Motor neuron (in vitro differentiated cells): ENCODE data around the gene MACROD2. TPM values are rescaled to one million over a fixed set of nuclear protein-coding genes. Genes with fewer than 3 reads are reported as not detected.

Experiments
- ATAC-seq, 8 experiments: fragments of 200-7000 bp; cut with Tn5 transposase; replicated peaks in 6 of 8; 2 replicates each; pipeline ENCODE4 v1.8.0; 2021; ENCODE audit warnings: mild to moderate bottlenecking in 8 of 8, moderate library complexity in 8 of 8
- H3K27ac ChIP-seq, 2 donors: fragments of 250-450 bp; sonication (Bioruptor Pico); 2 replicates each; pipeline ENCODE4 v1.9.0; 2021; ENCODE audit warnings: antibody characterized with exemption in 2 of 2, mild to moderate bottlenecking in 2 of 2, moderate library complexity in 1 of 2
- H3K4me1 ChIP-seq, 2 donors: fragments of 250-450 bp; sonication (Bioruptor Pico); replicated peaks in 1 of 2; 2 replicates each; pipeline ENCODE4 v1.6.1; 2021; ENCODE audit warnings: antibody characterized with exemption in 2 of 2, mild to moderate bottlenecking in 2 of 2, moderate library complexity in 1 of 2
- H3K4me3 ChIP-seq, 5 donors: fragments of 250-450 bp; sonication (Bioruptor Pico); 2 replicates each; pipeline ENCODE4 v1.9.0; 2021; ENCODE audit warnings: antibody characterized with exemption in 5 of 5, mild to moderate bottlenecking in 5 of 5, moderate library complexity in 4 of 5
- WGBS, 10 experiments: fragments of 450-650 bp; shearing (Covaris generic); methylation state at CpG; one replicate each; pipeline ENCODE4 v1.0.0; 2022; 5-methylcytosine and 5-hydroxymethylcytosine counted together
- in situ Hi-C, 9 experiments: fragments of 400-800 bp; cut with MboI; loops; one replicate each; pipeline ENCODE4 v1.15.0; 2021; ENCODE audit warnings: low sequenced_read_pairs in 9 of 9, low pct_unique_long_range_greater_than_20kb in 2 of 9; ENCODE audit not compliant: unreplicated experiment in 9 of 9
- total RNA-seq, 8 experiments: library from RNA; unstranded; fragments of 300-600 nt; gene quantifications; 2 replicates each; pipeline versions ENCODE4 v1.2.3 to v1.2.4, GENCODE V29; 2022

Gene MACROD2
- total RNA-seq, 8 experiments from 2014 or later = 4.3 to 24.9 (median 10.4) TPM

- H3K27ac ChIP-seq = no peak overlapping the region
- in situ Hi-C loops = no loop called here
- WGBS, 10 experiments = 0 to 100% (median 93%) methylated on average over 1 to 5 of the region's 5 CpGs
- no peaks in the 10 kb centered on the region for H3K4me1 ChIP-seq
- no peak overlapping the region for H3K4me3 ChIP-seq
- no peak for ATAC-seq
Measured at GRCh38 chr20:14673164-14673563, 677.8 kb downstream of the MACROD2 start.

DNA sequence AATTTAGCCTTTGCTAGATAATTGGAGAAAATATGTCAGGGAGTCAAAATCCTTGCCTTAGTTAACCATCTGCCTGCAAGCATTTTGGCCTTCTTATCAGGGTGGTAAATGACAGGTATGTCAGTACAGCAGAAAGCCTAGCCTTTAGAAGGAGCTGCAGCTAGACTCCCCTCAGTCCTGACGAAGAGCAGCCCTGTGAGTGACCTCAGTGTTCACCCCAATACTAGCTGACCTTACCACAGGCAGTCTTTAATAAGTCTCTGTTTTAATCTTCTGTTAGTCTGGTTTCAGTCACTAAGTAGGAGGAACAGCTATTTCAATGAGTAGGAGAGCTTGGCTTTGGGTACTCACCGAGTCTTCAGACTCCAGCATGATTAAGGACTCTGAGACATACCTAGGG, 682.1 kb downstream of the MACROD2 start:
- 0 to 100% (median 78%) methylated on average over 1 to 2 of the region's 2 CpGs; no CpG with 5 or more reads in 2 of the 10 experiments for WGBS, 10 experiments
- no peak for ATAC-seq
- no peaks in the 10 kb centered on the region for H3K4me1 ChIP-seq
- no peak overlapping the region for H3K27ac ChIP-seq
- in situ Hi-C loops = no loop called here
- H3K4me3 ChIP-seq = no peak overlapping the region

GRCh38 chr20:14685183-14685582, 689.9 kb downstream of the MACROD2 start:
- ATAC-seq = no peak
- 20 to 93% (median 83%) methylated on average over 1 to 3 of the region's 3 CpGs; no CpG with 5 or more reads in 3 of the 10 experiments for WGBS, 10 experiments

GRCh38 chr20:14687313-14687712, 692.0 kb downstream of the MACROD2 start:
- 0 to 88% (median 41%) methylated on average over 1 to 2 of the region's 2 CpGs; no CpG with 5 or more reads in 2 of the 10 experiments for WGBS, 10 experiments
- ATAC-seq = peak in 2 of 8 experiments; percentile 21 to 58
- H3K27ac ChIP-seq = no peak overlapping the region
- H3K4me1 ChIP-seq = peaks cover 0 to 11% of the 10 kb centered on the region in 2 donors
- no peak overlapping the region for H3K4me3 ChIP-seq
- in situ Hi-C loops = no loop called here

More at GRCh38 chr20:14685183-14685582, 689.9 kb downstream of the MACROD2 start:
- no peak overlapping the region for H3K4me3 ChIP-seq
- peaks cover 0 to 11% of the 10 kb centered on the region in 2 donors for H3K4me1 ChIP-seq
- in situ Hi-C loops = no loop called here
- no peak overlapping the region for H3K27ac ChIP-seq

DNA sequence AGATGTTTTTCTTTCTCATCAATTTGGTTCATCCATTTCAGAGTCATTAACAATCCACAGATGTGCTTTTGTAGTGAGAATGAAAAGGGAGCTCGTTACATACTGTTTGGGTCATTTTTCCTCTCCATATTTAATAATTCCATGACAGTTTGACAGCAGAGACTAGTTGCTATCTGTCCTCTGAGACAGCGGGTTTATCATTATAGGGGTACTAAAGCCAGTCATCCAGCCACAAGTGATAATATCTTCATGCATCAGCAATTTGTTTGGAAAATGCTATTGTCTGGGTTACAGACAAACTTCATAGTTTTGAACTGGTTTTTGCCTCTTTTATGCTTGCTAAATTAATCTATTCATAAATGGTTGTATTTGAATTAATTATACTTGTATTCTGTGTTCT, 692.7 kb downstream of the MACROD2 start:
- peak in 3 of 8 experiments; percentile 31 to 83 (median 72) for ATAC-seq
- Histone ChIP-seq H3K4me1 (peaks cover 0 to 16% of the 10 kb centered on the region in 2 donors), H3K4me3 (no peak overlapping the region), H3K27ac (no peak overlapping the region)
- in situ Hi-C loops = no loop called here
- 13 to 100% (median 71%) methylated on average over 1 to 2 of the region's 2 CpGs; no CpG with 5 or more reads in 1 of the 10 experiments for WGBS, 10 experiments

- peaks cover 0 to 21% of the 10 kb centered on the region in 2 donors for H3K4me1 ChIP-seq
- H3K4me3 ChIP-seq = no peak overlapping the region
- no peak overlapping the region for H3K27ac ChIP-seq
- WGBS, 10 experiments = 40 to 95% (median 70%) methylated on average over 1 to 3 of the region's 3 CpGs; no CpG with 5 or more reads in 2 of the 10 experiments
- ATAC-seq = no peak
- in situ Hi-C loops = no loop called here
Measured at GRCh38 chr20:14691994-14692393, 696.7 kb downstream of the MACROD2 start.

GRCh38 chr20:14696478-14696877, 701.2 kb downstream of the MACROD2 start:
- no peak overlapping the region for H3K4me3 ChIP-seq
- peak in 3 of 8 experiments; percentile 31 to 73 (median 70) for ATAC-seq
- peaks cover 0 to 15% of the 10 kb centered on the region in 2 donors for H3K4me1 ChIP-seq
- WGBS, 10 experiments = 30 to 100% (median 75%) methylated on average over 1 to 3 of the region's 3 CpGs; no CpG with 5 or more reads in 1 of the 10 experiments
- no peak overlapping the region for H3K27ac ChIP-seq
- in situ Hi-C loops = no loop called here

- Histone ChIP-seq H3K4me1 (peaks cover 0 to 15% of the 10 kb centered on the region in 2 donors), H3K27ac (no peak overlapping the region), H3K4me3 (no peak overlapping the region)
- 51 to 100% (median 80%) methylated on average over 1 to 4 of the region's 4 CpGs; no CpG with 5 or more reads in 1 of the 10 experiments for WGBS, 10 experiments
- in situ Hi-C loops = no loop called here
- ATAC-seq = no peak
Measured at GRCh38 chr20:14696937-14697336, 701.6 kb downstream of the MACROD2 start.

- no peak overlapping the region for H3K27ac ChIP-seq
- 89 to 100% (median 95%) methylated on average over 1 to 4 of the region's 4 CpGs; no CpG with 5 or more reads in 3 of the 10 experiments for WGBS, 10 experiments
- peaks cover 0 to 9% of the 10 kb centered on the region in 2 donors for H3K4me1 ChIP-seq
- in situ Hi-C loops = no loop called here
- no peak overlapping the region for H3K4me3 ChIP-seq
- no peak for ATAC-seq
Measured at GRCh38 chr20:14698125-14698524, 702.8 kb downstream of the MACROD2 start.

- WGBS, 10 experiments = 60 to 93% (median 80%) methylated on average over 1 to 3 of the region's 3 CpGs; no CpG with 5 or more reads in 1 of the 10 experiments
- Histone ChIP-seq H3K4me1 (peaks cover 0 to 6% of the 10 kb centered on the region in 2 donors), H3K4me3 (no peak overlapping the region), H3K27ac (no peak overlapping the region)
- no peak for ATAC-seq
- in situ Hi-C loops = no loop called here
Measured at GRCh38 chr20:14698605-14699373, 703.5 kb downstream of the MACROD2 start.

DNA sequence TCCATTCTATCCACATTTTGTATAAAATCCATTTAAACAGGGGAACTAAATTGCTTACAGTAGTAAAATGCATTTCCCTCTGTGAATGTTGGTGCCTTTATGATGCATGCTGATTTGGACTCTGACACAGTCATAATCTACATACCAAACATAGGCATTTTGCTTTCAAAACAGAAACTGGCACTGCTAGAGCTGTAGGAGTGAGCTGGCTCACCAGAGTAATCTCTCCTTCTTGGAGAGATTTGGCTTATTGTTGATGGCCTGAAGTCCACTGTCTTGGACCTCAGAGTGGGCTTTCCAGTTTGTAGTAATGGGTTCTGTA, 705.3 kb downstream of the MACROD2 start:
- in situ Hi-C loops = no loop called here
- peaks cover 0 to 6% of the 10 kb centered on the region in 2 donors for H3K4me1 ChIP-seq
- no peak overlapping the region for H3K4me3 ChIP-seq
- H3K27ac ChIP-seq = no peak overlapping the region
- ATAC-seq = peak in 4 of 8 experiments; percentile 39 to 99 (median 98)

DNA sequence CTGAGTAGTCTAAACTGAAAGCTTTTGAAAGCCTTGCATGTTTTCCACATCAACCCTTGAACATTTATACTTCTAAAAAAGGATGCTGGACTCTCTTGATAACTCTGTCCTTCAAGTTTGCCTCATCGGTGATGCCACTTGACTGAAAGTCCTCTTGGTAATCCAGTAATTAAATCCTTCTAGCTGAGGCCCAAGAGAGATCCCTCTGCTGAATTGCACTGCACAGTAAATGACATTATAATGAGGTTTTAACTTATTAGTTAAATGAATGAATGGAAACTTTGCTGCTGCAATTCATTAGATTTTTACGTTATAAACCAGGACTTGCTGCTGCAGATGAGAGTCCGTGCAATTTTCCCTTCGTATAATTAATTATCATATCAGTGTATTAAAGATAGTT, 706.0 kb downstream of the MACROD2 start:
- Histone ChIP-seq H3K4me1 (peaks cover 0 to 5% of the 10 kb centered on the region in 2 donors), H3K4me3 (no peak overlapping the region), H3K27ac (no peak overlapping the region)
- in situ Hi-C loops = no loop called here
- WGBS, 10 experiments = 43 to 100% (median 71%) methylated on average over 2 to 4 of the region's 4 CpGs; no CpG with 5 or more reads in 1 of the 10 experiments
- no peak for ATAC-seq

- in situ Hi-C loops = no loop called here
- no peak overlapping the region for H3K27ac ChIP-seq
- H3K4me3 ChIP-seq = no peak overlapping the region
- 87 to 100% (median 100%) methylated on average over 1 to 5 of the region's 5 CpGs for WGBS, 10 experiments
- ATAC-seq = no peak
- H3K4me1 ChIP-seq = no peaks in the 10 kb centered on the region
Measured at GRCh38 chr20:14706555-14706954, 711.2 kb downstream of the MACROD2 start.
